ENCODE data around the gene OSBP2. TPM values are rescaled to one million over a fixed set of nuclear protein-coding genes. Genes with fewer than 3 reads are reported as not detected.

The OSBP2 gene
- total and polyA plus RNA-seq, 2 of the 13 experiments (the other 11 are each of a cell fraction or from before 2014, with no cell fraction given) = 5.0 to 7.7 TPM

DNA sequence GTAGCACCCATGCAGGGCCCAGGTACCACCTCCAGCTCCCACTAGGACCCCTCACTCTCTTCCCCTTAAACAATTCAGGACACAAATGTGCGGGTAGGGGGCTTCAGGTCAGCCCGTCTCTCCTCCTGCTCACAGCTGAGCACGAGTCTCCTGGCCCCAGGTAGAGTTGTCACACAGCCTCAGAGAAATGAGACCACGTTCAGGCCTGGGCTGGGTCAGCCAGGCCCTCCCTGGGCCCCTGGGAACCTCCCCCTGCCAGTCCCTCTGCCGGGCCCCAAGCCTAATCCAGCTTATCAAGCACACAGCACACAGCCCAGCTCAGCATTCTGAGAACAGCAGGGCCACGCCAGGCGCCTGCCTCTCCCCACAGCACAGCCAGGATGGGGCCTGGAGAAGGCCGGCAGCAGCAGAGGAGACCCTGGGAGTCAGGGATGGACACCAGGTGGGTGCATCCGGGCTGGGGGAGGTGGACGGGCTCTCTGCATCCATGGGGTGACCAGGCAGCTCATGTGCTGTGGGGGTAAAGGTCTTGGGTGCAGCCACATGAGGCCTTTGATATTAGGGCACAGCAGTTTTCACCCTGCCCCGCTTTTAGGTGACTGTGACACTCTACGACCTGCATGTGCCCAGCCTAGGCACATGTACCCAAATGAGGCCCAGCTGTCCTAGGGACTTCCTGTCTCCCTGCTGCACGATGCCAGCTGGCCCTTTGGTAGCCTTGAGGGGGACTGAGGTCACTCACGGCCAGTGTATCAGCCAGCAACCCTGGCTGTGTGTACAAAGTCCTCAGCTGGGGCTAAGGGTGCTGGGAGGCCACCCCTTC lies 186.9 kb downstream of the OSBP2 start (continued):
- TF ChIP-seq, protein P1, sequence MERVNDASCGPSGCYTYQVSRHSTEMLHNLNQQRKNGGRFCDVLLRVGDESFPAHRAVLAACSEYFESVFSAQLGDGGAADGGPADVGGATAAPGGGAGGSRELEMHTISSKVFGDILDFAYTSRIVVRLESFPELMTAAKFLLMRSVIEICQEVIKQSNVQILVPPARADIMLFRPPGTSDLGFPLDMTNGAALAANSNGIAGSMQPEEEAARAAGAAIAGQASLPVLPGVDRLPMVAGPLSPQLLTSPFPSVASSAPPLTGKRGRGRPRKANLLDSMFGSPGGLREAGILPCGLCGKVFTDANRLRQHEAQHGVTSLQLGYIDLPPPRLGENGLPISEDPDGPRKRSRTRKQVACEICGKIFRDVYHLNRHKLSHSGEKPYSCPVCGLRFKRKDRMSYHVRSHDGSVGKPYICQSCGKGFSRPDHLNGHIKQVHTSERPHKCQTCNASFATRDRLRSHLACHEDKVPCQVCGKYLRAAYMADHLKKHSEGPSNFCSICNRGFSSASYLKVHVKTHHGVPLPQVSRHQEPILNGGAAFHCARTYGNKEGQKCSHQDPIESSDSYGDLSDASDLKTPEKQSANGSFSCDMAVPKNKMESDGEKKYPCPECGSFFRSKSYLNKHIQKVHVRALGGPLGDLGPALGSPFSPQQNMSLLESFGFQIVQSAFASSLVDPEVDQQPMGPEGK (CRISPR knock-in tag; IDR thresholded peaks at IDR 0.05) = peak; percentile 36
- TF ChIP-seq SOX13 (IDR thresholded peaks at IDR 0.05) (no peak), SOX13 (CRISPR knock-in tag; conservative IDR thresholded peaks at IDR 0.05 in 1 of 2, IDR thresholded peaks at IDR 0.05 in 1 of 2) (0 out of 4 replicates have a peak, but pooled peaks of 1 of the 2 experiments have one; percentile 10), ZNF614 (CRISPR knock-in tag; IDR thresholded peaks at IDR 0.05; ENCODE audit: borderline replicate concordance) (no peak), ZNF768 (CRISPR knock-in tag; IDR thresholded peaks at IDR 0.05) (peak; percentile 62; the same call in 1 of the 2 replicates), SALL1 (CRISPR knock-in tag; IDR thresholded peaks at IDR 0.05) (no peak; the same call in 1 of the 2 replicates), RFXANK (CRISPR knock-in tag; IDR thresholded peaks at IDR 0.05) (no peak), ZSCAN25 (CRISPR knock-in tag; IDR thresholded peaks at IDR 0.05) (peak; percentile 56; the same call in 1 of the 2 replicates), ZNF556 (CRISPR knock-in tag; IDR thresholded peaks at IDR 0.05; ENCODE audit: borderline replicate concordance) (no peak), EEA1 (CRISPR knock-in tag; IDR thresholded peaks at IDR 0.05; ENCODE audit: borderline replicate concordance) (no peak), SRSF4 (IDR thresholded peaks at IDR 0.05; ENCODE audit: low read depth, low read length, poor library complexity, severe bottlenecking) (no peak)
- TF ChIP-seq, protein P2, sequence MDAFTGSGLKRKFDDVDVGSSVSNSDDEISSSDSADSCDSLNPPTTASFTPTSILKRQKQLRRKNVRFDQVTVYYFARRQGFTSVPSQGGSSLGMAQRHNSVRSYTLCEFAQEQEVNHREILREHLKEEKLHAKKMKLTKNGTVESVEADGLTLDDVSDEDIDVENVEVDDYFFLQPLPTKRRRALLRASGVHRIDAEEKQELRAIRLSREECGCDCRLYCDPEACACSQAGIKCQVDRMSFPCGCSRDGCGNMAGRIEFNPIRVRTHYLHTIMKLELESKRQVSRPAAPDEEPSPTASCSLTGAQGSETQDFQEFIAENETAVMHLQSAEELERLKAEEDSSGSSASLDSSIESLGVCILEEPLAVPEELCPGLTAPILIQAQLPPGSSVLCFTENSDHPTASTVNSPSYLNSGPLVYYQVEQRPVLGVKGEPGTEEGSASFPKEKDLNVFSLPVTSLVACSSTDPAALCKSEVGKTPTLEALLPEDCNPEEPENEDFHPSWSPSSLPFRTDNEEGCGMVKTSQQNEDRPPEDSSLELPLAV (CRISPR knock-in tag; conservative IDR thresholded peaks at IDR 0.05; ENCODE audit: low read depth) = no peak
- TF ChIP-seq, protein P3, sequence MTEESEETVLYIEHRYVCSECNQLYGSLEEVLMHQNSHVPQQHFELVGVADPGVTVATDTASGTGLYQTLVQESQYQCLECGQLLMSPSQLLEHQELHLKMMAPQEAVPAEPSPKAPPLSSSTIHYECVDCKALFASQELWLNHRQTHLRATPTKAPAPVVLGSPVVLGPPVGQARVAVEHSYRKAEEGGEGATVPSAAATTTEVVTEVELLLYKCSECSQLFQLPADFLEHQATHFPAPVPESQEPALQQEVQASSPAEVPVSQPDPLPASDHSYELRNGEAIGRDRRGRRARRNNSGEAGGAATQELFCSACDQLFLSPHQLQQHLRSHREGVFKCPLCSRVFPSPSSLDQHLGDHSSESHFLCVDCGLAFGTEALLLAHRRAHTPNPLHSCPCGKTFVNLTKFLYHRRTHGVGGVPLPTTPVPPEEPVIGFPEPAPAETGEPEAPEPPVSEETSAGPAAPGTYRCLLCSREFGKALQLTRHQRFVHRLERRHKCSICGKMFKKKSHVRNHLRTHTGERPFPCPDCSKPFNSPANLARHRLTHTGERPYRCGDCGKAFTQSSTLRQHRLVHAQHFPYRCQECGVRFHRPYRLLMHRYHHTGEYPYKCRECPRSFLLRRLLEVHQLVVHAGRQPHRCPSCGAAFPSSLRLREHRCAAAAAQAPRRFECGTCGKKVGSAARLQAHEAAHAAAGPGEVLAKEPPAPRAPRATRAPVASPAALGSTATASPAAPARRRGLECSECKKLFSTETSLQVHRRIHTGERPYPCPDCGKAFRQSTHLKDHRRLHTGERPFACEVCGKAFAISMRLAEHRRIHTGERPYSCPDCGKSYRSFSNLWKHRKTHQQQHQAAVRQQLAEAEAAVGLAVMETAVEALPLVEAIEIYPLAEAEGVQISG (CRISPR knock-in tag; IDR thresholded peaks at IDR 0.05) = peak; percentile 14; the same call in 1 of the 2 replicates
